ENCODE data around the gene NFKBIE. TPM values are rescaled to one million over a fixed set of nuclear protein-coding genes. Genes with fewer than 3 reads are reported as not detected.

NFKBIE gene
- total RNA-seq, 2 experiments from 2014 or later: 43.0 to 43.1 TPM

- TF ChIP-seq CTCF (IDR thresholded peaks at IDR 0.05): no peak
- Mint-ChIP-seq H3K27ac (no peak within 1 kb of the TSS), H3K36me3 (ENCODE audit: low read depth) (peaks cover 5% of the 10 kb centered on the region), H3K4me1 (ENCODE audit: low read depth) (peaks cover 25% of the 10 kb centered on the region), H3K27me3 (peaks cover 61% of the 10 kb centered on the region), H3K9me3 (no peaks in the 10 kb centered on the region), H3K4me3 (peak within 1 kb of the TSS; percentile 80)
- ChIA-PET CTCF (interaction anchor here (1.1 to 4.2 kb wide), 3 partner anchors 16 to 43 kb away, joined by 3 to 25 read pairs (median 5); partner anchors contain the start of gene AARS2), POLR2A (interaction anchor here (1.3 kb wide), 2 partner anchors 23 to 46 kb away, joined by 4 to 6 read pairs; partner anchors contain the start of gene HSP90AB1)
- no peak for ATAC-seq (ENCODE audit: poor library complexity)
- intact Hi-C loops (cut with DNase I, micrococcal nuclease): loop anchor here (1.0 to 10.0 kb wide), 5 partner anchors 34 to 695 kb away; partner anchors contain the start of genes CDC5L (in 1 of the 2), POLH (in 1 of the 2) and XPO5 (in 1 of the 2)
- no peaks in the 10 kb centered on the region for H3K36me3 ChIP-seq (ENCODE audit: insufficient read depth, low read length)
- H3K4me3 ChIP-seq (ENCODE audit: low read length): no peak within 1 kb of the TSS
- H3K9me3 ChIP-seq (ENCODE audit: control insufficient read depth in 1 of 2, insufficient read depth in 1 of 2, low read length in 2 of 2): no peaks in the 10 kb centered on the region
- no peak within 1 kb of the TSS for H3K27ac ChIP-seq (ENCODE audit: low read depth in 1 of 2, low read length in 2 of 2)
- peak in 3 of 14 experiments; percentile 34 to 51 (median 51) for DNase-seq
- H3K4me1 ChIP-seq (ENCODE audit: insufficient read depth, low read length): peaks cover 17% of the 10 kb centered on the region
- H3K27me3 ChIP-seq (ENCODE audit: control insufficient read depth in 1 of 2, insufficient read depth in 2 of 2, low read length in 2 of 2): peaks cover 47 to 61% of the 10 kb centered on the region in 2 experiments
Measured at GRCh38 chr6:44269921-44270525, 4.7 kb upstream of the NFKBIE start, which contains the start of gene TMEM151B. Gene TMEM151B (plus strand): TSS chr6:44270450. CDS start chr6:44270743, 293 bp downstream.

GRCh38 chr6:44269178-44269920, 4.0 kb upstream of the NFKBIE start:
- Mint-ChIP-seq H3K27ac (no peak overlapping the region), H3K9me3 (no peaks in the 10 kb centered on the region), H3K27me3 (peaks cover 56% of the 10 kb centered on the region), H3K4me3 (peak overlapping the region; percentile 72), H3K36me3 (ENCODE audit: low read depth) (peaks cover 10% of the 10 kb centered on the region), H3K4me1 (ENCODE audit: low read depth) (peaks cover 31% of the 10 kb centered on the region)
- Histone ChIP-seq H3K4me3 (ENCODE audit: low read length) (no peak overlapping the region), H3K4me1 (ENCODE audit: insufficient read depth, low read length) (peaks cover 23% of the 10 kb centered on the region), H3K9me3 (ENCODE audit: control insufficient read depth in 1 of 2, insufficient read depth in 1 of 2, low read length in 2 of 2) (no peaks in the 10 kb centered on the region), H3K27ac (ENCODE audit: low read depth in 1 of 2, low read length in 2 of 2) (no peak overlapping the region), H3K36me3 (ENCODE audit: insufficient read depth, low read length) (no peaks in the 10 kb centered on the region), H3K27me3 (ENCODE audit: control insufficient read depth in 1 of 2, insufficient read depth in 2 of 2, low read length in 2 of 2) (peaks cover 42 to 55% of the 10 kb centered on the region in 2 experiments)
- CTCF ChIA-PET: interaction anchor here (1.1 to 4.2 kb wide), 6 partner anchors 13 to 43 kb away, joined by 3 to 25 read pairs (median 6); partner anchors contain the start of genes AARS2 and SLC35B2
- POLR2A ChIA-PET: interaction anchor here (1.3 to 2.1 kb wide), 3 partner anchors 22 to 45 kb away, joined by 4 to 9 read pairs (median 6); partner anchors contain the start of gene HSP90AB1
- intact Hi-C loops (cut with DNase I, micrococcal nuclease): loop anchor here (1.0 to 10.0 kb wide), 5 partner anchors 35 to 695 kb away; partner anchors contain the start of genes CDC5L (in 1 of the 2), POLH (in 1 of the 2) and XPO5 (in 1 of the 2)
- no peak for ATAC-seq (ENCODE audit: poor library complexity)
- DNase-seq: no peak
- no peak for TF ChIP-seq CTCF (IDR thresholded peaks at IDR 0.05)

GRCh38 chr6:44268095-44268628, 2.8 kb upstream of the NFKBIE start:
- intact Hi-C loops (cut with DNase I, micrococcal nuclease): loop anchor here (1.0 to 10.0 kb wide), 6 partner anchors 36 to 693 kb away; partner anchors contain the start of genes CDC5L (in 1 of the 2), POLH (in 1 of the 2) and XPO5 (in 1 of the 2)
- Histone ChIP-seq H3K4me1 (ENCODE audit: insufficient read depth, low read length) (peaks cover 35% of the 10 kb centered on the region), H3K27me3 (ENCODE audit: control insufficient read depth in 1 of 2, insufficient read depth in 2 of 2, low read length in 2 of 2) (peaks cover 37 to 43% of the 10 kb centered on the region in 2 experiments), H3K27ac (ENCODE audit: low read depth in 1 of 2, low read length in 2 of 2) (no peak overlapping the region), H3K4me3 (ENCODE audit: low read length) (no peak overlapping the region), H3K9me3 (ENCODE audit: control insufficient read depth in 1 of 2, insufficient read depth in 1 of 2, low read length in 2 of 2) (no peaks in the 10 kb centered on the region), H3K36me3 (ENCODE audit: insufficient read depth, low read length) (no peaks in the 10 kb centered on the region)
- POLR2A ChIA-PET: interaction anchor here (0.5 to 2.1 kb wide), 4 partner anchors 13 to 1486 kb away, joined by 3 to 9 read pairs (median 4); partner anchors contain the start of genes AARS2, BICRAL and HSP90AB1
- peak; percentile 33 for ATAC-seq (ENCODE audit: poor library complexity)
- Mint-ChIP-seq H3K27ac (peak overlapping the region; percentile 76), H3K4me1 (ENCODE audit: low read depth) (peaks cover 43% of the 10 kb centered on the region), H3K9me3 (no peaks in the 10 kb centered on the region), H3K27me3 (peaks cover 46% of the 10 kb centered on the region), H3K36me3 (ENCODE audit: low read depth) (peaks cover 15% of the 10 kb centered on the region), H3K4me3 (peak overlapping the region; percentile 80)
- TF ChIP-seq CTCF (IDR thresholded peaks at IDR 0.05): peak; percentile 89
- peak in 13 of 14 experiments; percentile 38 to 86 (median 56) for DNase-seq
- CTCF ChIA-PET: interaction anchor here (0.7 to 4.2 kb wide), 14 partner anchors 12 to 141 kb away, joined by 3 to 25 read pairs (median 4); partner anchors contain the start of genes AARS2, MRPL14, SLC35B2 and TMEM63B
